H1 (cell line): ENCODE data around the gene MDFI. TPM values are rescaled to one million over a fixed set of nuclear protein-coding genes. Genes with fewer than 3 reads are reported as not detected.

Source experiments
- E2F6 ChIP-seq: IDR thresholded peaks from 2 replicates; pipeline ENCODE4 v1.6.1; 2012; ENCODE audit warnings: inconsistent platforms
- EGR1 ChIP-seq: IDR thresholded peaks from 2 replicates; pipeline ENCODE4 v1.6.1; 2011; ENCODE audit warnings: low read depth, low read length, borderline replicate concordance
- HDAC2 ChIP-seq, 2 experiments: fragments of 300-600 bp in 1 of 2; sonication (generic) in 1 of 2; IDR thresholded peaks; 2 replicates each; pipeline ENCODE4 v1.6.1; 2011 to 2012; ENCODE audit warnings: low read depth in 2 of 2, low read length in 2 of 2, mild to moderate bottlenecking in 2 of 2, moderate library complexity in 2 of 2, borderline replicate concordance in 1 of 2, inconsistent platforms in 1 of 2
- KDM4A ChIP-seq: IDR thresholded peaks from one replicate; pipeline ENCODE4 v1.7.1; 2012; ENCODE audit warnings: low read depth, mild to moderate bottlenecking, moderate library complexity, low read length, inconsistent platforms; ENCODE audit not compliant: severe bottlenecking
- RXRA ChIP-seq: IDR thresholded peaks from 2 replicates; pipeline ENCODE4 v1.6.1; 2011; ENCODE audit warnings: low read depth, mild to moderate bottlenecking, low read length, moderate library complexity; ENCODE audit not compliant: insufficient read depth
- polyA plus RNA-seq, 7 experiments: library from polyadenylated mRNA; depleted of rRNA in 3 of 7; stranded (reverse) in 5 of 7; unstranded in 2 of 7; fragments of >200 nt in 5 of 7; fragments of 200-250 nt in 2 of 7; gene quantifications; 1 replicate in 5 of 7; 2 replicates in 1 of 7; 4 replicates in 1 of 7; pipeline versions ENCODE4 v1.2.1 to v1.2.3, GENCODE V29; 2011 to 2013; ENCODE audit warnings: missing spikeins in 2 of 7, mixed read lengths in 2 of 7
- total RNA-seq: library from RNA; stranded (reverse); fragmentation: NEBNext Ultra II Directional; extraction: Animal tissue kit (Norgen Biotek cat#: 25700); gene quantifications from 2 replicates; pipeline ENCODE4 v1.2.1, GENCODE V29; 2021

MDFI gene
- total and polyA plus RNA-seq, 2 of the 8 experiments (the other 6 are each of a cell fraction or from before 2014, with no cell fraction given) = 41.0 to 65.6 TPM

- TF ChIP-seq E2F6 = no peak
- no peak for TF ChIP-seq RXRA
- no peak for TF ChIP-seq EGR1
- TF ChIP-seq HDAC2 (IDR thresholded peaks at IDR 0.05; ENCODE audit: borderline replicate concordance in 1 of 2, low read depth in 2 of 2, low read length in 2 of 2) = no peak
- TF ChIP-seq KDM4A = no peak
These were observed 28.9 kb downstream of the MDFI start (continued) for GRCh38 chr6:41667195-41667594.
